Measurements from ENCODE around the gene KYNU.
"Not testable (repeated sequence)": the region's sequence is repeated elsewhere in the genome, so short reads cannot be mapped to it uniquely, and the experiment has no call there.

DNA sequence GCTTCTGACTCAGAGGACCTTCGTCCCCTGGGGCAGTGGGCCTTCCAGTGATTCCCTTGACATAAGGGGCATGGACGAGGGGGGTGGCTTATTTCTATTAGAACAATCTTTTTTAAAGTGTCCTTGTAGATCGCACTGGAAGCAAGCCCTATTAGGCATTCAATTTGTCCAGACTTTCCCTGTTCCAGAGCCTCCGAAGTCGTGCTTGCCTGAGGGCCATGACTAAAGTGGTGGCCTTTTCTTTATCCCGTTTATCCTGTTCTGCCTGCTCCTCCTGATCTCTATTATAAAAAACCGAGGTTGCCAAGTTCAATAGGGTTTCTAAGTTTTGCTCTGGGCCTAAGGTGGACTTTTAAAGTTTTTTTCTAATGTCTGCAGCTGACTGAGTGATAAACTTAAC is 26.3 kb downstream of the KYNU start:
- TF ChIP-seq, protein P1, sequence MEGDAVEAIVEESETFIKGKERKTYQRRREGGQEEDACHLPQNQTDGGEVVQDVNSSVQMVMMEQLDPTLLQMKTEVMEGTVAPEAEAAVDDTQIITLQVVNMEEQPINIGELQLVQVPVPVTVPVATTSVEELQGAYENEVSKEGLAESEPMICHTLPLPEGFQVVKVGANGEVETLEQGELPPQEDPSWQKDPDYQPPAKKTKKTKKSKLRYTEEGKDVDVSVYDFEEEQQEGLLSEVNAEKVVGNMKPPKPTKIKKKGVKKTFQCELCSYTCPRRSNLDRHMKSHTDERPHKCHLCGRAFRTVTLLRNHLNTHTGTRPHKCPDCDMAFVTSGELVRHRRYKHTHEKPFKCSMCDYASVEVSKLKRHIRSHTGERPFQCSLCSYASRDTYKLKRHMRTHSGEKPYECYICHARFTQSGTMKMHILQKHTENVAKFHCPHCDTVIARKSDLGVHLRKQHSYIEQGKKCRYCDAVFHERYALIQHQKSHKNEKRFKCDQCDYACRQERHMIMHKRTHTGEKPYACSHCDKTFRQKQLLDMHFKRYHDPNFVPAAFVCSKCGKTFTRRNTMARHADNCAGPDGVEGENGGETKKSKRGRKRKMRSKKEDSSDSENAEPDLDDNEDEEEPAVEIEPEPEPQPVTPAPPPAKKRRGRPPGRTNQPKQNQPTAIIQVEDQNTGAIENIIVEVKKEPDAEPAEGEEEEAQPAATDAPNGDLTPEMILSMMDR (IDR thresholded peaks at IDR 0.05): not testable (repeated sequence)
- not testable (repeated sequence) for TF ChIP-seq POLR2A (IDR thresholded peaks at IDR 0.05)
